BE2C (cell line): ENCODE results near the gene COL4A1.

Source experiments
- DNase-seq: peaks from one replicate; pipeline ENCODE4 v3.0.0-alpha.2; 2020
- H3K27me3 ChIP-seq: fragments of 250-450 bp; sonication (Bioruptor Pico); 2 replicates; pipeline ENCODE4 v1.5.1; 2020; ENCODE audit warnings: mild to moderate bottlenecking
- H3K36me3 ChIP-seq: fragments of 250-450 bp; sonication (Bioruptor Pico); 2 replicates; pipeline ENCODE4 v1.5.1; 2020; ENCODE audit warnings: mild to moderate bottlenecking
- H3K4me1 ChIP-seq: fragments of 250-450 bp; sonication (Bioruptor Pico); 2 replicates; pipeline ENCODE4 v1.5.1; 2020
- H3K4me3 ChIP-seq: 2 replicates; pipeline ENCODE4 v1.5.1; 2011; ENCODE audit warnings: low read depth, low read length
- H3K9me3 ChIP-seq: fragments of 250-450 bp; sonication (Bioruptor Pico); 2 replicates; pipeline ENCODE4 v1.5.1; 2020
- TF ChIP-seq, protein P1 (sequence below): IDR thresholded peaks from 2 replicates; pipeline ENCODE4 v1.5.1; 2012; ENCODE audit warnings: mild to moderate bottlenecking, low read depth, low read length

Gene COL4A1

DNA sequence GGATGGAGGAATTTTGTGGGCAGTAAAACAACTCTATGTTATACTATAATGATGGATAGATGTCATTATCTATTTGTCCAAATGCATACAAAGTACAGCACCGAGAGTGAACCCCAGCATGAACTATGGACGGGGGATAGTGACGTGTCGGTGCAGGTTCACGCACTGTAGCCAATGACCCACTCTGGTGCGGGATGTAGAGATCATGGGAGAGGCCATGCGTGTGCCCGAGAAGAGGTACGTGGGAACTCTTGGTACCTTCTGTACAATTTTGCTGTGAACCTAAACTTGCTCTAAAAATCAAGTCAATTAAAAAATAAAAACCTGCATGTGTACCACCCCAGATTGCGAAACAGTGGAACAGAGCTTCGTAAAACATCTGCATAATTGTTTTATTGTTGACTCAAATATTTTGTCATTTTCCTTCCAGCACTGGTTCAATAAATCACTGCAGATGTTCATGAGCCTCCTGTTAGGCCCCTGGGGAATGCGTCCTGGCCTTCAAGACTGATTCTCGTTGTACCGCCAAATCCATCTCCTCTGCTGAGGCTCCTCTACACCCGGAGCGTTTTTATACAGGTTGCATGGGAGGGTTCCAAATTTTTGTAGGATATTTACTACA lies 30.9 kb downstream of the COL4A1 start:
- Histone ChIP-seq H3K27me3 (peaks cover 26% of the 10 kb centered on the region), H3K9me3 (no peaks in the 10 kb centered on the region), H3K4me1 (no peaks in the 10 kb centered on the region), H3K4me3 (no peak overlapping the region), H3K36me3 (no peaks in the 10 kb centered on the region)
- DNase-seq: no peak
- TF ChIP-seq, protein P1, sequence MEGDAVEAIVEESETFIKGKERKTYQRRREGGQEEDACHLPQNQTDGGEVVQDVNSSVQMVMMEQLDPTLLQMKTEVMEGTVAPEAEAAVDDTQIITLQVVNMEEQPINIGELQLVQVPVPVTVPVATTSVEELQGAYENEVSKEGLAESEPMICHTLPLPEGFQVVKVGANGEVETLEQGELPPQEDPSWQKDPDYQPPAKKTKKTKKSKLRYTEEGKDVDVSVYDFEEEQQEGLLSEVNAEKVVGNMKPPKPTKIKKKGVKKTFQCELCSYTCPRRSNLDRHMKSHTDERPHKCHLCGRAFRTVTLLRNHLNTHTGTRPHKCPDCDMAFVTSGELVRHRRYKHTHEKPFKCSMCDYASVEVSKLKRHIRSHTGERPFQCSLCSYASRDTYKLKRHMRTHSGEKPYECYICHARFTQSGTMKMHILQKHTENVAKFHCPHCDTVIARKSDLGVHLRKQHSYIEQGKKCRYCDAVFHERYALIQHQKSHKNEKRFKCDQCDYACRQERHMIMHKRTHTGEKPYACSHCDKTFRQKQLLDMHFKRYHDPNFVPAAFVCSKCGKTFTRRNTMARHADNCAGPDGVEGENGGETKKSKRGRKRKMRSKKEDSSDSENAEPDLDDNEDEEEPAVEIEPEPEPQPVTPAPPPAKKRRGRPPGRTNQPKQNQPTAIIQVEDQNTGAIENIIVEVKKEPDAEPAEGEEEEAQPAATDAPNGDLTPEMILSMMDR: no peak

DNA sequence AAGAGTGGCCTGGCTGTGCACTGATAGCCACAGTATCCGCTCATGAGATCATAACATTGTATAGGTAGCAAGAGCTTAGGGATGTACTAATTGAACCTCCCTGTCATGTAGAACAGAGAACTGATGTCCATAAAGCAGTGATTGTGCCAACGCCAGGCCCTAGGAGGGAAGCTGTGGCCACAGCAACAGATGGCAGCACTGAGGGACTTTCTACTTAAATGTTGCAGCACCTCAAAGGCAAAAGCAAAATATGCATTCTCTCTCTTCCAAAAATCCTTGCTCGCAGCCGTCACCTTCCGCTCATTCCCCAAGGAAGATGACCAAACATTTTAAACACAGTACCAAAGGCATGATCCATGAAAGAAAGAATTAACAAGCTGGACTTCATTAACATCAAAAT lies 32.3 kb downstream of the COL4A1 start:
- H3K9me3 ChIP-seq: no peaks in the 10 kb centered on the region
- H3K4me3 ChIP-seq: no peak overlapping the region
- H3K27me3 ChIP-seq: peaks cover 21% of the 10 kb centered on the region
- H3K4me1 ChIP-seq: no peaks in the 10 kb centered on the region
- no peak for DNase-seq
- H3K36me3 ChIP-seq: no peaks in the 10 kb centered on the region
- TF ChIP-seq, protein P1: no peak; the same call in 1 of the 2 replicates

DNA sequence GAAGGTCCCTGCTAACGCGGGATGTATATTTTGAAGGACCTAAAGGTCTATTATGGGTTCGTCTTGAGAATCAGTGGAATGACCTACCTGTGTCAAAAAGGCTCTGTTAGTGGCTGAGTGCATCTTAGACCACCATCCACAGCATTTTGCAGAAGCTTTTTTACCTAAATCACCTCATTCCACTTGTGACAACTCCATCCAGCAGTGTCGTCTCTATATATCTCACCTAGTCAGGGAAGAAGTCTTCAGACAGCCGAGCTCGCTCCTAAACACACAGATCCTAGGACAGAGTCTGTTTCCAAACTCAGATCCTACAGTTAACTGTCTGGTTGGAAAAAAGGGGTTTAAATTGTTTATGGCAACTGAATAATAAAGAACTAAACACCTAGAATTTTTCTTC lies 33.7 kb downstream of the COL4A1 start:
- Histone ChIP-seq H3K9me3 (no peaks in the 10 kb centered on the region), H3K36me3 (no peaks in the 10 kb centered on the region)
- TF ChIP-seq, protein P1: no peak

DNA sequence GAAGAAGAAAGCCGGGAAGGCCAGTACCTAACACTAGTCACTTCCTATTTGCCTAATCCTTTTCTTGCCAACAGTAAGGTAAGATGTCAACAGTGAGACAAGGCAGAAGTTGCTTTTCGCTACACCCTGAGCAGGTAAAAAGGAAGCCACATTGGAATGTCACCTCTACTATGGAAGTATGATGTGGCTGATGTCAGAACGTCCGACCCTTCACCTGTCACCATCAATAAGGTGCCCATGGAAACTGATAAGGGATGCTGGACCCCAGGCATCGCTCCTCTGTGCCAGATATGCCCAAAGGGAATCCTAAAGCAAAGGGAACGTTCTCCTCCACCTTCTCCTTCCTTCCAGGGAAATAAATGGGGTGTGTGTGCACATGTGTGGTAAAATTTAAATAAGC lies 34.3 kb downstream of the COL4A1 start:
- TF ChIP-seq, protein P1: no peak
- H3K9me3 ChIP-seq: no peaks in the 10 kb centered on the region
- H3K4me1 ChIP-seq: no peaks in the 10 kb centered on the region
- H3K27me3 ChIP-seq: peaks cover 14% of the 10 kb centered on the region
- no peak for DNase-seq
- H3K4me3 ChIP-seq: no peak overlapping the region
- H3K36me3 ChIP-seq: no peaks in the 10 kb centered on the region

More for the DNA sequence above, 33.7 kb downstream of the COL4A1 start:
- H3K4me3 ChIP-seq: no peak overlapping the region
- H3K27me3 ChIP-seq: peaks cover 19% of the 10 kb centered on the region
- no peaks in the 10 kb centered on the region for H3K4me1 ChIP-seq
- no peak for DNase-seq

DNA sequence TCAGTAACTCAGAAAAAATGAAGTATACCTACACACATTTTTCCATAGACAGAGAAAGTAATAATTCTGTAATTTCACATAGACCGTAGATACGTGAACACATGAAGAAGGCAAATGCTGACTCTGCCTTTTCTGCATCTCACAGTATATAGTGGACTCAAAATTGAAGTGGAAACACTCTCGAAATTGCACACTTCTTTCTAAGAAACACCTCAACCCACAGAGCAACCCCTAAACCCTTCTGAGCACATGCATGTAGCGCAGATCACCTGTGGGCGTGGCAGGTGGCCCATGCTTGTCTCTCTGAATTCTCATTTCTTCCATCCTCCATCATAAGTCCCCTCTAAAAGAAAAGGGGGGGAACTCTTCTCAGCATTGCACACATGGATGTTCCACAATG lies 34.7 kb downstream of the COL4A1 start:
- Histone ChIP-seq H3K36me3 (no peaks in the 10 kb centered on the region), H3K4me3 (no peak overlapping the region), H3K27me3 (peaks cover 14% of the 10 kb centered on the region), H3K9me3 (no peaks in the 10 kb centered on the region), H3K4me1 (no peaks in the 10 kb centered on the region)
- DNase-seq: no peak
- TF ChIP-seq, protein P1: no peak

DNA sequence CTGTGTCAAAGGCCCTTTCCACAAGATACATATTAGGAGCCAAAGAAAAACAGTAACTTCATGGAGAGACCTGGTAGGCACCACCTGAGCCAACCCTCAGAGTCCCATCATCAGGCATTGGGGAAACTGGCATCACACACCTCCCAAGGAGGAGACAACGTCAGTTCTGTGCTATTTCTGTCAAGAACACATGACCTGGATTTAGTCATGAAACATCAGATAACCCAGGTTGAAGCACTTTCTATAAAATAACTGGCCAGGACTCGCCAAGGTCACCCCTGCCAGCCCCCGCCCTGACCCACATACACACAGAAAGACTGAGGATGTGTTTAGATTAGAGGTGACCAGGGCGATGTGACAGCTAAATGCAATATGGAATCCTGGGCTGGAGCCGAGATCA lies 35.6 kb downstream of the COL4A1 start:
- H3K4me3 ChIP-seq: no peak overlapping the region
- H3K9me3 ChIP-seq: no peaks in the 10 kb centered on the region
- TF ChIP-seq, protein P1: no peak
- H3K4me1 ChIP-seq: no peaks in the 10 kb centered on the region; the same call in none of the 2 replicates
- no peaks in the 10 kb centered on the region for H3K36me3 ChIP-seq
- peaks cover 23% of the 10 kb centered on the region for H3K27me3 ChIP-seq
- DNase-seq: no peak
